WTC11 (cell line): ENCODE results near the gene JUP.

Experiments used
- ESRRA ChIP-seq: sonication (generic); formaldehyde crosslinking; IDR thresholded peaks from 2 replicates; pipeline ENCODE4 v1.8.1; 2022; ENCODE audit warnings: mild to moderate bottlenecking, missing genetic modification reagents, borderline replicate concordance
- KAT7 ChIP-seq: sonication (generic); formaldehyde crosslinking; IDR thresholded peaks from 2 replicates; pipeline ENCODE4 v1.8.1; 2023; ENCODE audit warnings: missing genetic modification reagents, mild to moderate bottlenecking, borderline replicate concordance
- ZNF121 ChIP-seq: sonication (generic); formaldehyde crosslinking; IDR thresholded peaks from 2 replicates; pipeline ENCODE4 v1.8.0; 2023; ENCODE audit warnings: missing genetic modification reagents
- TF ChIP-seq, protein P1 (sequence below): sonication (generic); formaldehyde crosslinking; IDR thresholded peaks from 2 replicates; pipeline ENCODE4 v1.8.0; 2022; ENCODE audit warnings: mild to moderate bottlenecking, missing genetic modification reagents
- TF ChIP-seq, protein P2 (sequence below): fragments of 200-600 bp; IDR thresholded peaks from 2 replicates; pipeline ENCODE4 v1.8.0; 2022; ENCODE audit warnings: antibody characterized with exemption

GRCh38 chr17:41793784-41794539 lies 7.5 kb upstream of the JUP start:
- TF ChIP-seq, protein P1, sequence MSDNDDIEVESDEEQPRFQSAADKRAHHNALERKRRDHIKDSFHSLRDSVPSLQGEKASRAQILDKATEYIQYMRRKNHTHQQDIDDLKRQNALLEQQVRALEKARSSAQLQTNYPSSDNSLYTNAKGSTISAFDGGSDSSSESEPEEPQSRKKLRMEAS (CRISPR knock-in tag) = peak; percentile 28; the same call in 1 of the 2 replicates
- TF ChIP-seq, protein P2, sequence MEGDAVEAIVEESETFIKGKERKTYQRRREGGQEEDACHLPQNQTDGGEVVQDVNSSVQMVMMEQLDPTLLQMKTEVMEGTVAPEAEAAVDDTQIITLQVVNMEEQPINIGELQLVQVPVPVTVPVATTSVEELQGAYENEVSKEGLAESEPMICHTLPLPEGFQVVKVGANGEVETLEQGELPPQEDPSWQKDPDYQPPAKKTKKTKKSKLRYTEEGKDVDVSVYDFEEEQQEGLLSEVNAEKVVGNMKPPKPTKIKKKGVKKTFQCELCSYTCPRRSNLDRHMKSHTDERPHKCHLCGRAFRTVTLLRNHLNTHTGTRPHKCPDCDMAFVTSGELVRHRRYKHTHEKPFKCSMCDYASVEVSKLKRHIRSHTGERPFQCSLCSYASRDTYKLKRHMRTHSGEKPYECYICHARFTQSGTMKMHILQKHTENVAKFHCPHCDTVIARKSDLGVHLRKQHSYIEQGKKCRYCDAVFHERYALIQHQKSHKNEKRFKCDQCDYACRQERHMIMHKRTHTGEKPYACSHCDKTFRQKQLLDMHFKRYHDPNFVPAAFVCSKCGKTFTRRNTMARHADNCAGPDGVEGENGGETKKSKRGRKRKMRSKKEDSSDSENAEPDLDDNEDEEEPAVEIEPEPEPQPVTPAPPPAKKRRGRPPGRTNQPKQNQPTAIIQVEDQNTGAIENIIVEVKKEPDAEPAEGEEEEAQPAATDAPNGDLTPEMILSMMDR = no peak
- TF ChIP-seq ESRRA (CRISPR knock-in tag) = no peak
- no peak for TF ChIP-seq ZNF121 (CRISPR knock-in tag)
- no peak for TF ChIP-seq KAT7 (CRISPR knock-in tag)
